Liver (tissue), 9 donors: ENCODE data around the gene RIBC1. TPM values are rescaled to one million over a fixed set of nuclear protein-coding genes. Genes with fewer than 3 reads are reported as not detected.
A peak's percentile ranks its signal among the peaks of the same experiment; 100 is the strongest.

ENCODE experiments used
- DNase-seq: peaks from one replicate; pipeline ENCODE4 v3.0.0-alpha.2; 2017; ENCODE audit warnings: low spot score
- H3K27ac ChIP-seq, 2 donors: one replicate each; pipeline ENCODE4 v1.7.0; 2013; ENCODE audit warnings: inconsistent platforms in 2 of 2, low read length in 2 of 2, control low read depth in 1 of 2, low read depth in 1 of 2, mild to moderate bottlenecking in 1 of 2
- H3K27me3 ChIP-seq, 4 donors: one replicate each; pipeline versions ENCODE4 v1.6.1 to v1.7.0; 2013; ENCODE audit warnings: low read length in 3 of 4, inconsistent platforms in 1 of 4, mild to moderate bottlenecking in 1 of 4, moderate library complexity in 1 of 4; ENCODE audit not compliant: control insufficient read depth in 4 of 4, insufficient read depth in 4 of 4
- H3K36me3 ChIP-seq, 4 donors: one replicate each; pipeline versions ENCODE4 v1.6.1 to v1.7.0; 2013; ENCODE audit warnings: low read length in 3 of 4, mild to moderate bottlenecking in 3 of 4, low read depth in 1 of 4, moderate library complexity in 1 of 4; ENCODE audit not compliant: control insufficient read depth in 4 of 4, insufficient read depth in 3 of 4
- H3K4me1 ChIP-seq, 4 donors: one replicate each; pipeline versions ENCODE4 v1.6.1 to v1.7.0; 2013; ENCODE audit warnings: low read length in 3 of 4, mild to moderate bottlenecking in 3 of 4, moderate library complexity in 1 of 4; ENCODE audit not compliant: control insufficient read depth in 4 of 4, insufficient read depth in 4 of 4
- H3K4me3 ChIP-seq, 3 donors: one replicate each; pipeline versions ENCODE4 v1.6.1 to v1.7.0; 2013; ENCODE audit warnings: low read length in 3 of 3, control low read depth in 1 of 3, low read depth in 1 of 3, mild to moderate bottlenecking in 1 of 3
- H3K9ac ChIP-seq, 2 donors: one replicate each; pipeline ENCODE4 v1.7.0; 2013; ENCODE audit warnings: low read length in 2 of 2, mild to moderate bottlenecking in 2 of 2, moderate library complexity in 2 of 2, control low read depth in 1 of 2, low read depth in 1 of 2
- H3K9me3 ChIP-seq, 4 donors: one replicate each; pipeline versions ENCODE4 v1.6.1 to v1.7.0; 2013; ENCODE audit warnings: low read length in 3 of 4; ENCODE audit not compliant: control insufficient read depth in 4 of 4
- FOXA1 ChIP-seq: IDR thresholded peaks from 2 replicates; pipeline ENCODE4 v1.6.1; 2016; ENCODE audit warnings: antibody characterized with exemption
- FOXA2 ChIP-seq: IDR thresholded peaks from 2 replicates; pipeline ENCODE4 v1.6.1; 2016; ENCODE audit warnings: antibody characterized with exemption
- HNF4G ChIP-seq: IDR thresholded peaks from 2 replicates; pipeline ENCODE4 v1.6.1; 2016; ENCODE audit warnings: antibody characterized with exemption
- JUND ChIP-seq, 2 donors: IDR thresholded peaks; 2 replicates each; pipeline ENCODE4 v1.6.1; 2016; ENCODE audit warnings: antibody characterized with exemption in 2 of 2
- RAD21 ChIP-seq, 2 donors: IDR thresholded peaks; 2 replicates each; pipeline ENCODE4 v1.6.1; 2016; ENCODE audit warnings: antibody characterized with exemption in 2 of 2, mild to moderate bottlenecking in 2 of 2
- RXRA ChIP-seq, 2 donors: IDR thresholded peaks; 2 replicates each; pipeline ENCODE4 v1.6.1; 2017 to 2018; ENCODE audit warnings: antibody characterized with exemption in 2 of 2, mild to moderate bottlenecking in 1 of 2
- SP1 ChIP-seq: IDR thresholded peaks from 2 replicates; pipeline ENCODE4 v1.6.1; 2018; ENCODE audit warnings: antibody characterized with exemption, mild to moderate bottlenecking
- YY1 ChIP-seq: IDR thresholded peaks from 2 replicates; pipeline ENCODE4 v1.6.1; 2016; ENCODE audit warnings: antibody characterized with exemption, mild to moderate bottlenecking
- WGBS: extraction: QIAGEN DNeasy Blood & Tissue Kit; methylation state at CpG from one replicate; pipeline ENCODE4 v1.1.7; 2013; 5-methylcytosine and 5-hydroxymethylcytosine counted together
- polyA plus RNA-seq, 2 donors: library from polyadenylated mRNA; stranded (reverse) in 1 of 2; unstranded in 1 of 2; fragments of 200-250 nt in 1 of 2; fragments of >200 nt in 1 of 2; fragmentation: Nextera tagmentation in 1 of 2; extraction: Ambion mirVana in 1 of 2; gene quantifications; one replicate each; pipeline versions ENCODE4 v1.2.1 to v1.2.3, GENCODE V29; 2013 to 2015
- total RNA-seq, 2 donors: library from RNA; depleted of rRNA; stranded (reverse); fragments of >200 nt; gene quantifications; one replicate each; pipeline ENCODE4 v1.2.3, GENCODE V29; 2014
- TF ChIP-seq, protein P1 (sequence below): fragments of 150-350 bp; IDR thresholded peaks from 2 replicates; pipeline ENCODE4 v1.5.1; 2017; ENCODE audit warnings: improper control_type of control experiment, low read depth, low read length; ENCODE audit not compliant: missing input control
- donor health status: healthy.
- donor health status: healthy.
- donor health status: healthy.
- donor health status: healthy.
- donor health status: healthy.

The RIBC1 gene
- total and polyA plus RNA-seq, 4 donors, result 0.08 to 0.42 (median 0.20) TPM

- no peak for DNase-seq
- no peaks in the 10 kb centered on the region for H3K36me3 ChIP-seq
- peaks cover 2 to 46% (median 28%) of the 10 kb centered on the region in 4 donors for H3K4me1 ChIP-seq
- peaks cover 0 to 3% (median 0%) of the 10 kb centered on the region in 4 donors for H3K27me3 ChIP-seq
- no peaks in the 10 kb centered on the region for H3K9me3 ChIP-seq
- 77% methylated on average over 5 of the region's 5 CpGs for WGBS
- no peak overlapping the region for H3K4me3 ChIP-seq
- no peak overlapping the region for H3K27ac ChIP-seq
- TF ChIP-seq HNF4G, result no peak
- TF ChIP-seq RXRA (IDR thresholded peaks at IDR 0.05), result no peak
- no peak for TF ChIP-seq JUND (IDR thresholded peaks at IDR 0.05)
- no peak for TF ChIP-seq FOXA2
- TF ChIP-seq SP1, result no peak
- no peak overlapping the region for H3K9ac ChIP-seq
These were observed 15.6 kb downstream of the RIBC1 start for GRCh38 chrX:53438174-53438831.

- Histone ChIP-seq H3K27ac (no peak overlapping the region), H3K36me3 (no peaks in the 10 kb centered on the region), H3K27me3 (peaks cover 0 to 3% (median 0%) of the 10 kb centered on the region in 4 donors), H3K9ac (no peak overlapping the region), H3K4me3 (no peak overlapping the region), H3K9me3 (no peaks in the 10 kb centered on the region), H3K4me1 (peaks cover 2 to 41% (median 23%) of the 10 kb centered on the region in 4 donors)
- no peak for TF ChIP-seq YY1
- no peak for TF ChIP-seq FOXA2
- TF ChIP-seq, protein P1, sequence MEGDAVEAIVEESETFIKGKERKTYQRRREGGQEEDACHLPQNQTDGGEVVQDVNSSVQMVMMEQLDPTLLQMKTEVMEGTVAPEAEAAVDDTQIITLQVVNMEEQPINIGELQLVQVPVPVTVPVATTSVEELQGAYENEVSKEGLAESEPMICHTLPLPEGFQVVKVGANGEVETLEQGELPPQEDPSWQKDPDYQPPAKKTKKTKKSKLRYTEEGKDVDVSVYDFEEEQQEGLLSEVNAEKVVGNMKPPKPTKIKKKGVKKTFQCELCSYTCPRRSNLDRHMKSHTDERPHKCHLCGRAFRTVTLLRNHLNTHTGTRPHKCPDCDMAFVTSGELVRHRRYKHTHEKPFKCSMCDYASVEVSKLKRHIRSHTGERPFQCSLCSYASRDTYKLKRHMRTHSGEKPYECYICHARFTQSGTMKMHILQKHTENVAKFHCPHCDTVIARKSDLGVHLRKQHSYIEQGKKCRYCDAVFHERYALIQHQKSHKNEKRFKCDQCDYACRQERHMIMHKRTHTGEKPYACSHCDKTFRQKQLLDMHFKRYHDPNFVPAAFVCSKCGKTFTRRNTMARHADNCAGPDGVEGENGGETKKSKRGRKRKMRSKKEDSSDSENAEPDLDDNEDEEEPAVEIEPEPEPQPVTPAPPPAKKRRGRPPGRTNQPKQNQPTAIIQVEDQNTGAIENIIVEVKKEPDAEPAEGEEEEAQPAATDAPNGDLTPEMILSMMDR, result no peak
- TF ChIP-seq RAD21 (IDR thresholded peaks at IDR 0.05), result no peak
- no peak for DNase-seq
- WGBS, result 97% methylated on average over 1 of the region's 1 CpG
These were observed 16.2 kb downstream of the RIBC1 start for GRCh38 chrX:53438832-53439230.

DNA sequence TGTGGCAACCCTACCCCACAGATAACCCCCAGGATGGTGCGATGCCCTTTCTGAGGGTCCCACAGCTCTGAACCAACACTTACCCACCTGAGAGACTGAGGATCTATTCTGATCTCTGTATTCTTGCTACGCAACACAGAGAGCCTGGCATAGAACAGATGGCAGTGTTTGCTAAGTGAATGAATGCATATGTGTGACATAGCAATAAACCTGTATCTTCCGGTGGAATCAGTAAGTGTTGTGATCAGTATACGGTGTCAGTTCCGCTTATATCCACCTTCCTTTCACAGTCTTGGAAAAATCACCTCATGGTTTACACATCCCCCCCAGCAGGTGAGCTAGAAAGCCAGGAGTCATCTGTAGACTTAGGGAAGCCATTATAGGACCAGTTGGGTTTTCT lies 17.4 kb downstream of the RIBC1 start:
- Histone ChIP-seq H3K9me3 (no peaks in the 10 kb centered on the region), H3K4me1 (peaks cover 2 to 31% (median 15%) of the 10 kb centered on the region in 4 donors), H3K4me3 (no peak overlapping the region), H3K9ac (no peak overlapping the region), H3K27ac (peak overlapping the region in 1 of 2 donors; percentile 59), H3K36me3 (no peaks in the 10 kb centered on the region), H3K27me3 (peaks cover 0 to 3% (median 0%) of the 10 kb centered on the region in 4 donors)
- 70% methylated on average over 5 of the region's 5 CpGs for WGBS
- TF ChIP-seq JUND (IDR thresholded peaks at IDR 0.05), result no peak
- no peak for DNase-seq

DNA sequence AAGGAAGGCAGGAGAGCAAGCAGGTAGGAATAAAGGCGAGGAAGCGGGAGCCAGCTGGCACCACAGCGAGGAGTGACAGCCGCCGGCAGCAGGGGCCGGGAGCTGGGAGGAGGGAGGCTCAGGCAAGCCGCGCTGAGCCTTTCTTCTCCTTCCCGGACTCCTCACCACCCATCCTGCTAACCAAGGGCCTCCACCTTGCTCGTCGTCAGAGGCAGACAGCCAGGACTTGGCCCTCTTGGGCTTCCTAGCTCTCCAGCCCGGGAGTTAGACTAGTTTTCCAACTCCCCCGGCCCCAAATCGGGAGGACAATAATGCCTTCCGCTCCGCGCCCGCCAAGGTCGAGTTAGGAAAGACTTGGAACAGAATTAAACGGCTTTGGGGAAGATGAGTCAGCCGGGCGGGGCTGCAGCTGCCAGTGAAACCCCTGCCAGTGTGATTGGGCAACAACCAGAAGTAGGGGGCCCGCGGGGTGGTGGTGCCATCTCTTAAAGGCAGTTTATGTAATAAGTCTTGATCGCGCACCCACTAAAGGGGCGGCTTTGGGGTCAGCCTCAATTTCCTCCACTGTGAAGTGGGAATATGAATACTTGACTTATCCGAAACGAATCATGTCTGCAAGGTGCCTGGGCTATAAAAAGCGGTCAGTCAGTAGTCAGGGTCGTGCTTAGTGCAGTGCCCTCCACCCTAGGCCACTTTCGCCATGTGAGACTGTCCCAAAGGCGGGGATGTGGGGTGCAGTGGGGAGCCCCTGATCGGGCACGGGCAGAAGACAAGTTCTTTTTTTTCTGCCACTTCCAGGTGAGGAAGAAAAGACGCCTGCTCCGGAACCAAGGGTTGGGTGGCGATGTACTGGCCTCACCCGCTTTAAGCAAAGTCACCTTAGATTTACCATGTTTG lies 18.2 kb downstream of the RIBC1 start:
- H3K4me3 ChIP-seq, result peak overlapping the region in 2 of 3 donors; percentile 37 to 50
- 13% methylated on average over 39 of the region's 39 CpGs for WGBS
- peaks cover 0 to 3% (median 0%) of the 10 kb centered on the region in 4 donors for H3K27me3 ChIP-seq
- no peaks in the 10 kb centered on the region for H3K9me3 ChIP-seq
- peak overlapping the region; percentile 51 to 59 for H3K27ac ChIP-seq
- H3K36me3 ChIP-seq, result no peaks in the 10 kb centered on the region
- DNase-seq, result no peak
- peak overlapping the region in 1 of 2 donors; percentile 47 for H3K9ac ChIP-seq
- H3K4me1 ChIP-seq, result peaks cover 2 to 25% (median 11%) of the 10 kb centered on the region in 4 donors
- peak; percentile 21 for TF ChIP-seq YY1
- TF ChIP-seq JUND (IDR thresholded peaks at IDR 0.05), result peak; percentile 50 to 74
- no peak for TF ChIP-seq FOXA1
